Lower leg skin (tissue), 4 donors: Measurements from ENCODE around the gene CAB39L. TPM values are rescaled to one million over a fixed set of nuclear protein-coding genes. Genes with fewer than 3 reads are reported as not detected.

ENCODE experiments used
- DNase-seq, 2 donors: peaks; one replicate each; pipeline ENCODE4 v3.0.0-alpha.2; 2019; ENCODE audit warnings: low spot score in 2 of 2
- H3K4me3 ChIP-seq: fragments of 200-600 bp; sonication (generic); 2 replicates; pipeline ENCODE4 v1.5.1; 2017; ENCODE audit warnings: mild to moderate bottlenecking, low read depth; ENCODE audit not compliant: poor library complexity, severe bottlenecking
- POLR2A ChIP-seq, 2 donors: fragments of 450-650 bp; IDR thresholded peaks; one replicate each; pipeline ENCODE4 v1.6.1; 2016 to 2017; ENCODE audit warnings: antibody characterized with exemption in 2 of 2, mild to moderate bottlenecking in 1 of 2, moderate library complexity in 1 of 2
- WGBS, 2 donors: methylation state at CpG; one replicate each; pipeline ENCODE4 v1.1.5; 2018; 5-methylcytosine and 5-hydroxymethylcytosine counted together
- intact Hi-C: fragments of 100-400 bp; cut with DNase I; formaldehyde crosslinking; loops from one replicate; pipeline ENCODE4 v1.15.0; 2023; ENCODE audit warnings: low total_unique reads
- total RNA-seq, 4 donors: library from RNA; depleted of rRNA; stranded (reverse); fragments of >200 nt; gene quantifications; one replicate each; pipeline ENCODE4 v1.1.0, GENCODE V29; 2016
- TF ChIP-seq, protein P1 (sequence below), 3 donors: fragments of 450-650 bp; IDR thresholded peaks; one replicate each; pipeline ENCODE4 v1.5.1; 2016; ENCODE audit warnings: antibody characterized with exemption in 3 of 3, mild to moderate bottlenecking in 3 of 3, moderate library complexity in 2 of 3

CAB39L gene
- total RNA-seq, 4 donors from 2014 or later, result 14.9 to 31.1 (median 26.3) TPM

- intact Hi-C loops, result no loop called here
- TF ChIP-seq POLR2A (IDR thresholded peaks at IDR 0.05), result no peak
- TF ChIP-seq, protein P1, sequence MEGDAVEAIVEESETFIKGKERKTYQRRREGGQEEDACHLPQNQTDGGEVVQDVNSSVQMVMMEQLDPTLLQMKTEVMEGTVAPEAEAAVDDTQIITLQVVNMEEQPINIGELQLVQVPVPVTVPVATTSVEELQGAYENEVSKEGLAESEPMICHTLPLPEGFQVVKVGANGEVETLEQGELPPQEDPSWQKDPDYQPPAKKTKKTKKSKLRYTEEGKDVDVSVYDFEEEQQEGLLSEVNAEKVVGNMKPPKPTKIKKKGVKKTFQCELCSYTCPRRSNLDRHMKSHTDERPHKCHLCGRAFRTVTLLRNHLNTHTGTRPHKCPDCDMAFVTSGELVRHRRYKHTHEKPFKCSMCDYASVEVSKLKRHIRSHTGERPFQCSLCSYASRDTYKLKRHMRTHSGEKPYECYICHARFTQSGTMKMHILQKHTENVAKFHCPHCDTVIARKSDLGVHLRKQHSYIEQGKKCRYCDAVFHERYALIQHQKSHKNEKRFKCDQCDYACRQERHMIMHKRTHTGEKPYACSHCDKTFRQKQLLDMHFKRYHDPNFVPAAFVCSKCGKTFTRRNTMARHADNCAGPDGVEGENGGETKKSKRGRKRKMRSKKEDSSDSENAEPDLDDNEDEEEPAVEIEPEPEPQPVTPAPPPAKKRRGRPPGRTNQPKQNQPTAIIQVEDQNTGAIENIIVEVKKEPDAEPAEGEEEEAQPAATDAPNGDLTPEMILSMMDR (IDR thresholded peaks at IDR 0.05), result no peak
- H3K4me3 ChIP-seq, result no peak overlapping the region
- DNase-seq, result no peak
- 87 to 89% methylated on average over 3 of the region's 3 CpGs for whole genome bisulfite sequencing, 2 donors
Measured at GRCh38 chr13:49450105-49450819, 6.4 kb upstream of the CAB39L start.

DNA sequence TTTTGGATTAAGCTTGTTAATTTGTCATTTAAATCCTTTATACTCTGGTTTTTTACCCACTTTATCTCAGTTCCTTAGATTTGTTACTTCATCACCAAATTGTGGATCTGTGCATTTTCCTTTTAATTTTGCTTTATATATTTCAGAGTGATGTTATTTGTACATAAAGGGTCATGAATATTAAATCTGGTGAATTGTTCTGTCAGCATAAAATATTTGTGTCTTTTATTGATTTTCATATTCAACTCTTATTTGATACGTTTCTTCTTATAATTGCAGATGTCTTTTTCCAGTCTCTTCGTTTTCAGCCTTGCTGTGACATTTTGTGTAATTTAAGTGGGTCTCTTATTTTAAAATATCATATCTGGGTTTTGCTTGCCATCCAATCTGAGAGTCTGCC, 4.9 kb upstream of the CAB39L start:
- intact Hi-C loops, result loop anchor here (10.0 kb wide), 1 partner anchor 46 kb away; the partner anchor contains the start of gene PHF11
- H3K4me3 ChIP-seq, result no peak overlapping the region
- 97% methylated on average over 2 of the region's 2 CpGs for WGBS, 2 donors
- TF ChIP-seq, protein P1 (IDR thresholded peaks at IDR 0.05), result no peak
- TF ChIP-seq POLR2A (IDR thresholded peaks at IDR 0.05), result no peak
- no peak for DNase-seq

GRCh38 chr13:49446473-49446872, 2.6 kb upstream of the CAB39L start:
- intact Hi-C loops, result loop anchor here (10.0 kb wide), 1 partner anchor 48 kb away; the partner anchor contains the start of gene PHF11
- TF ChIP-seq, protein P1 (IDR thresholded peaks at IDR 0.05), result no peak
- TF ChIP-seq POLR2A (IDR thresholded peaks at IDR 0.05), result no peak
- H3K4me3 ChIP-seq, result no peak overlapping the region
- DNase-seq, result no peak

GRCh38 chr13:49444524-49445395, 896 bp upstream of the CAB39L start:
- TF ChIP-seq, protein P1 (IDR thresholded peaks at IDR 0.05), result no peak
- TF ChIP-seq POLR2A (IDR thresholded peaks at IDR 0.05), result no peak
- 0% methylated on average over 24 to 28 of the region's 29 CpGs for WGBS, 2 donors
- intact Hi-C loops, result loop anchor here (10.0 kb wide), 1 partner anchor 50 kb away; the partner anchor contains the start of gene PHF11
- DNase-seq, result peak in 1 of 2 donors; percentile 78
- peak overlapping the region; percentile 80 for H3K4me3 ChIP-seq

GRCh38 chr13:49443357-49443703, 534 bp downstream of the CAB39L start:
- 2 to 3% methylated on average over 10 of the region's 10 CpGs for WGBS, 2 donors
- DNase-seq, result no peak

More at GRCh38 chr13:49443357-49443703, 534 bp downstream of the CAB39L start:
- TF ChIP-seq POLR2A (IDR thresholded peaks at IDR 0.05), result no peak
- TF ChIP-seq, protein P1 (IDR thresholded peaks at IDR 0.05), result no peak
- intact Hi-C loops, result loop anchor here (10.0 kb wide), 1 partner anchor 51 kb away; the partner anchor contains the start of gene PHF11
- H3K4me3 ChIP-seq, result peak overlapping the region; percentile 53
